SK-N-SH treated with all-trans-retinoic acid at 6 μM for 48 hours (cell line): Measurements from ENCODE around the gene TRIM6.

ENCODE experiments used
- ARNTL ChIP-seq: fragments of 450-650 bp; formaldehyde crosslinking; IDR thresholded peaks from 2 replicates; pipeline ENCODE4 v1.5.0; 2020; ENCODE audit warnings: low read depth, mild to moderate bottlenecking, moderate library complexity, borderline replicate concordance
- CREB5 ChIP-seq: fragments of 250-450 bp; sonication (Bioruptor Pico); IDR thresholded peaks from 2 replicates; pipeline ENCODE4 v1.5.1; 2020; ENCODE audit warnings: low read depth, mild to moderate bottlenecking, moderate library complexity
- RARB ChIP-seq: fragments of 250-450 bp; sonication (Bioruptor Pico); IDR thresholded peaks from 2 replicates; pipeline ENCODE4 v1.8.0; 2021; ENCODE audit warnings: mild to moderate bottlenecking, moderate library complexity

GRCh38 chr11:5610446-5610845, 14.0 kb downstream of the TRIM6 start:
- no peak for TF ChIP-seq RARB (CRISPR knock-in tag)
- TF ChIP-seq CREB5 (CRISPR knock-in tag), result no peak
- TF ChIP-seq ARNTL (CRISPR knock-in tag), result no peak
